Activated naive CD4-positive, alpha-beta T cell treated with anti-CD3 and anti-CD28 coated beads, Interleukin-2, amount 50 U/mL, for 16 hours (primary cell): ENCODE results near the gene CPM.

ENCODE experiments used
- DNase-seq: peaks from one replicate; pipeline ENCODE4 v3.0.0-alpha.2; 2020

Gene CPM

DNA sequence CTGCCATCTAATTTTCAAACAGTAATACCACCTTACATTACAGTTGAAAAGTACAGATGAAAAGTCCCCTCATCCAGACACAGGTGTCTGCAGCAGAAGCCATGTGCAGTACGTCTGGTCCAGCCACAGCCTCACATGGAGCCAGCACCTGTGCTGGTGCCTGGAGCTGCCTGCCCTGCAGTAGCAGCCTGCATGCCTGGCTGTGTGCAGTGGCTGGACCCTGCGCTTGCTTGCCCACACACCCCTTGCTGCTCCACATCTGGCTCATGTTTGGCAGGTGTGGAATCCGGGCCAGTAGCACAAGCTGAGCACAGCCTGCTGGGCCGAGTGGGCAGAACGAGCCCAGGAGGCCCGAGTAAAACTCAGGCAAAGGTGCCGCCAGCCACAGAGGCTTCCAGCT is 21.8 kb upstream of the CPM start:
- DNase-seq = no peak

DNA sequence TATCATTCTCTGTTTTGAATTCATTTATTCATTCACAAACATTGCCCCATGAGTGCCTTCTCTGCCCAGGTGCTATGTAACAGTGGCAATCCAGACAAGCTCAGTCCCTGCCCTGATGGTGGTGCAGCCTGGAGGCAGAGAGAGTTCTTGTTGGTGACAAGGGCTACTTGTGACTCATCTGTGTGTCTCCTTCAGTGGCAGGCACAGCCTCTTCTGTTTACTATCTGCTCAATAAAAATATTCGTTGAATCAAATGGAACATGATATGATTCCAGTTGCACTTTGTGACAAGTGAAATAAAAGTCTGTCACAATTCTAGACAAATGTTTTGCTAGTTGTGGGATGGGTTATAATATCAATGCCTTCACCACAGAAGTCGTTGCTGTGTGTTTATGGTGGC is 20.6 kb upstream of the CPM start:
- DNase-seq = no peak

DNA sequence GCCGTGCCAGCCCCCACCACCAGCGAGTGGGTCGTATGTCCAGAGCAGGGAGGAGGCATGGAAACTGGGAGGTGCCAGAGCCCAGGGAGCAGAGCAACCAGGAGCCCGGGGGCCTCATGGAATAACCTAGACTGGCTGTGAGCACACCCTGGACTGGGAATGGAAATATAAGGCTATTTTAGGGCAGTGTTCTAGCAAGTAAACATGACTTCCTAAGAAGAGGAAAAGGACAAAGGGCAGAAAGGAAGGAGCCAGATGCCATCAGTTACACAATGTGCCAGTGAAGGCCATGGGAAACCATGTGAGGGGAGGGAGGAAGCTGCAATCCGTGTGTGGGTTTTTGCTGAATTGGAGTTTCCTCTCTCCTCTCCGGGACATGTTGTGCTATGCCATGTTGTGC is 18.7 kb upstream of the CPM start:
- no peak for DNase-seq

DNA sequence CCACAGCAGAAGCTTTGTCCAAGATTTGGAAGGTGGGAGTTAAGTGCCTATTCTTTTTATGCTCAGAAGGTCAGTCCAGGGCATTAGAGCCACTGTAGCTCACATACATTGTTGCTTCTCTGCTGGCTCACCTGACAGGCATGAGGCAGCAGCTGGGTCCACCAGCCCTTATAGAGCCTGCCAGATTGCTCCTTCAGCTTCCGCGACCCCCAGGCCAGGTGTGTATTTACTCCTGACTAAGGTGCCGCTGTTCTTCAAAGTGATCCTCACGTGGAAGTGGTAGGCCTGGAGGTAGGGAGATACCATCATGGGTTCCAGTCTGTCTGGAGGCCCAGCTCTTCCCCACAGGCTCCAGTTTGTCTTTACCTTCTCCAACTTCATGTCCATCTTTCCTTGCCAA is 17.5 kb upstream of the CPM start:
- no peak for DNase-seq

DNA sequence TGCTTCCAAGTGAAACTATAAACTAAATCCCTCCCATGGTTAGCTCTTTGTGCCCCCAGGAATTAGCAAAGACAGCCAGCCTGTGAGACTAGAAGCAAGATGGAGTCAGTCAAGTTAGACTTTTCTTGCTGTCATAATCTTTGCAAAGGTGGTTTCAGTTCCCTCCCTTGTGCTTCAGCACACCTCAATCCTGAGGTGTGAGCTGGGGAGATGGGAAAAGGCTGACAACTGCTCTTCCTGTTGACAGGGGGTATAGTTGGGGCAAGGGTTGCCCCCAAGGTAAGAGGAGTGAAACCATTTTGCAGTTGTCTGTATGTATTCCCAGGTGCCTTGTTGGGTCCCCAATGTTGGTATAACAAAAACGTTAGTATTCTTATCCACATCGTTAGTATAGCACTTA is 12.3 kb upstream of the CPM start:
- DNase-seq = no peak

DNA sequence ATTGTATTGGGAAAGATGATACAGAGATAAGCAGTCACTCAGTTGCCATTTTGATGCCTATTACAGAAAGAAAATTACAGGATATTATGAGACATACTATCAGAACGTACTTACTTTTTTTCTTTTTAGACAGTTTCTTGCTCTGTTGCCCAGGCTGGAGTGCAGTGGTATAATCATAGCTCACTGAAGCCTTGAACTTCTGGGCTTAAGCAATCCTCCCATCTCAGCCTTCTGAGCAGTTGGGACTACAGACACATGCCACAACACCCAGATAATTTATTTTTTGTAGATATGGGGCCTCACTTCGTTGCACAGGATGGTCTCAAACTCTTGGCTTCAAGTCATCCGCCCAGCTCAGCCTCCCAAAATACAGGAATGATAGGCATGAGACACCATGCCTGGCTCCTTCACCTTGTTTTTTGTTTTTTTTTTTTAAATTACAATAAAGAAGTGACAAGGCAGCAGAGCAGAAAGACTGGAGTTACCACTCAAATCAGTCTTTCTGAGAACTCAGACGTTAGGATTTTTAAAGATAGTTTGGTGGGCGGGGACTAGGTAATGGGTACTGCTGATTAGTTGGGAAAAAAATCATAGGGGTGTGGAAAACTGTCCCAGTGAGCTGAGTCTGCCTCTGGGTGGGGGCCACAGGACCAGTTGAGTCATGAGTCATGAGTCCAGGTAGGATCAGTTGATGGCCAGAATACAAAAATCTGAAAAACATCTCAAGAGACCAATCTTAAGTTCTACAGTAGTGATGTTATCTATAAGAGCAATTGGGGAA is 11.5 kb upstream of the CPM start:
- DNase-seq = no peak

DNA sequence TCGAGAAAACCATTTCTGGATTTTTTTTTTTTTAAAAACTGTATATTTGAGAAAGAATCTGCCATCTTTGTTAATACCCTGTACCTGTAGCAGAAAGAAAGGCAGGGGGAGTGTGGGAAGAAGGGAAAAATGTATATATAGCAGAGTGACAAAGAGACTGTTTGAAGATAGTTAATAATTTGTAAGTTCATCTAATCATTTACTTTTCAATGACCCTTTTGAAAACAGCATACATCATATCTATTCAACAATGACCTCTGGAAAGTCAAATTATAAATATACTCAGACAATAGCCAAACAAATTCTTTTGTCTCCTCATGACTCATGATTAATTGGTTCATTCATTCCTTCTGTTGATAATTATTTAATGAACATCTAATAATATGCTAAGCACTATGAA is 10.9 kb upstream of the CPM start:
- DNase-seq = no peak

DNA sequence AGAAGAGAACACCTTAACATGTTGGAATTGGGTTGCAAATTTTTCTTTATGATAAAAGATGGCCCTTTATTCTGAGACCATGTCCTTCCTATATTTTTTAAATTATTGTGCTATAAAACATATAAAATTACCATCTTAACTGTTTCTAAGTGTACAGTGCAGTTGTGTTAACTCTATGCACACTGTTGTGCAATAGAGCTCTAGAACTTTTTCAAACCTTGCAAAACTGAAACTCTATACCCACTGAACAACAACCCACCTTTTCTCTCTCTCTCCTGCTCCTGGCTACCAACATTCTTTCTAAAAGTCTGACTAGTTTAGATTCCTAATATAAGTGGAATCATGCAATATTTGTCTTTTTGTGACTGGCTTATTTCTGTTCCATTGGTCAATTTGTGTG is 7.8 kb upstream of the CPM start:
- no peak for DNase-seq

DNA sequence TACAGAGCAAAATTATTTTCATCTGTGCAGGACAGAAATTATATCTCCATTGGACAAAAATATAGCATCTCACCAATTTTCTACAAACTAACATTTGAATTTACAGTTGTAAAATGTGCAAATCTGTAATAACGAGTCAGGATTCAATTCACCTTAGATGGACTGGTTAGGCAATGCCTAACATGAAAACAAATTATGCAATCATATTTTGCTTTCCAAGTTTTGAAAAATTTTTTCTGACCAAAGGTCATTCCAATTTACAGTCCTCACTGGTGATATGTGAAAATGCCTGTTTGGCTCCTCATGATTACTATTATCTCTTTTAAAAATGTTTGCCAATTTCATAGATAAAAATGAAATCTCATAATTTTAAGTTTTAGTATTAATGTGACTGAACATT is 6.5 kb upstream of the CPM start:
- DNase-seq = no peak

DNA sequence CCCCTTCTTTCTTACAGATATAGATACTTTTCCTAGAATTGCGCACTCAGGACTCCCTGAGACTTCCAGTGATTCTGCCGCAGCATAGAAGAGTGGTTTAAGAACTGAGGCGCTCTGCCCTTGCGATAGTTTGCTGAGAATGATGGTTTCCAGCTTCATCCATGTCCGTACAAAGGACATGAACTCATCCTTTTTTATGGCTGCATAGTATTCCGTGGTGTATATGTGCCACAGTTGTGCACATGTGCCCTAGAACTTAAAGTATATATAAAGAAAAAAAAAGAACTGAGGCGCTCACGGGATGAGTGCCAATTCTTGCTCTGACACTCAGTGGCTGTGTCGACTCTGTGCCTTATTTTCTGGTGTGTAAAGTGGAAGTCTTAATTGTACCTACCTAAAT is 1.4 kb upstream of the CPM start:
- no peak for DNase-seq

DNA sequence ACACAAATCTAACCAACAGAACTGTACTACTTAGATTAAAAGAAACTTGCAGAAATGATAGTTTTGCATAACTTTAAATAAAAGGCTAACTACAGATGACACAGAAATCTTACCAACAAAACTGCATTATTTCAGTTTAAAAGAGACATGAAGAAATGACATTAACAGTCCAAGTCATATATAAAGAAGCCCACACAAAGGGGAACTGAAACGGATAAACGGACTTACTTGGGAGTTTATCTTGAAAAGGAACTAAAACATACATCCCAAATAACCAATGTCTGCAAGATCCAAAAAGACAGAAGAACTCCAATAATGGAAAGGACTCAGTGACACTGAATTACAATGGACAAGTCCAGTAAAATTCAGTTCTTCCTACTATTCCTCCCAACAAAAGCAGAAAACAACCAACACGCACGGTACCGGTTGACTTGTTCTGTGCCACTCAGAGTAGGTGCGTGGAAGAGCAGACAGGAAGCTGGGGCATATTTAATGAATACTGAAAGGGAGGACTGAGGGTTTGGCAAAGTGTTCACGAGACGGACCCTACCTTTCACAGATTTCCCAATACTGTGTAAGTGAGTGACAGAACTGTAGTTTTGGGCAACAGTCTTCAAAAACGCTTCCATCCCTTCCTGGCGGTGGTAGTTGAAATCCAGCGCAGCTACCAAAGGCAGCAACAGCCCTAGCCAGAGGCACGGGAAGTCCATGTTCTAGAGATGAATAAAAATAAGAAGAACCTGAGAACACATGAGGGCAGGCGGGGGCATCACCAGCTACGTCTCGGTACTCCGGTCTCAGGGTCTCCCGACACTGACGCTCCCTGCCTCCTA is 627 bp downstream of the CPM start:
- no peak for DNase-seq

DNA sequence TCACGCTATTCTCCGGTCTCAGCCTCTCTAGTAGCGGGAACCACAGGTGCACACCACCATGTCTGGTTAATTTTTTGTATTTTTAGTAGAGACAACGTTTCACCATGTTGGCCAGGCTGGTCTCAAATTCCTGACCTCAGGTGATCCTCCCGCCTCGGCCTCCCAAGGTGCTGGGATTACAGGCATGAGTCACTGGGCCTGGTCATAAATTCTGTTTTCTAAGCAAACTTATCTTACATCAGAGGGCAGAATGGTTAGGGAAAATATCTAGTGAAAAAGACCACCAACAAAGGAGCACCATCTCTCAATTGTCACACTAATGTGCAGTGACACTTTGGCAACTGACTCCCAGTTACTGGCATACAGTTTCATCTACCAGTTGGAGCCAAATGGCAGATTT is 2.8 kb downstream of the CPM start:
- no peak for DNase-seq

DNA sequence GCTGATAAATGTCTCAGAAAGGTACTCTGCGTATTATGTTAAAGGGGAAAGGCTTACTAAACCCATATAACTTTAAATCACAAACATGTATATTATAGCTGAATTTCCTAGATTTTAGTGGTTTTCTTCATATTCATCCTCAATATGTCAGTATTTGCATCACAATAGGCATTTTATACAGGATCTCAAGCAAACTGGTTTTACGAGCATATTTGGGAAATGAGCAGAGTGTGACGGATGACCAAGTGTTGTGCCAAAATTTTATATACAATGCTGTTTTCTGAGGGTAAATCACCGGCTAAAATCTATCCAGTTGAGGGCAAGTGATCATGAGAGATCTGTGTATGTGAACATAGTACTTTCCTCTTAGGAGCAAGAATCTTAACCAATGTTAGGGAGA is 8.4 kb downstream of the CPM start:
- no peak for DNase-seq

DNA sequence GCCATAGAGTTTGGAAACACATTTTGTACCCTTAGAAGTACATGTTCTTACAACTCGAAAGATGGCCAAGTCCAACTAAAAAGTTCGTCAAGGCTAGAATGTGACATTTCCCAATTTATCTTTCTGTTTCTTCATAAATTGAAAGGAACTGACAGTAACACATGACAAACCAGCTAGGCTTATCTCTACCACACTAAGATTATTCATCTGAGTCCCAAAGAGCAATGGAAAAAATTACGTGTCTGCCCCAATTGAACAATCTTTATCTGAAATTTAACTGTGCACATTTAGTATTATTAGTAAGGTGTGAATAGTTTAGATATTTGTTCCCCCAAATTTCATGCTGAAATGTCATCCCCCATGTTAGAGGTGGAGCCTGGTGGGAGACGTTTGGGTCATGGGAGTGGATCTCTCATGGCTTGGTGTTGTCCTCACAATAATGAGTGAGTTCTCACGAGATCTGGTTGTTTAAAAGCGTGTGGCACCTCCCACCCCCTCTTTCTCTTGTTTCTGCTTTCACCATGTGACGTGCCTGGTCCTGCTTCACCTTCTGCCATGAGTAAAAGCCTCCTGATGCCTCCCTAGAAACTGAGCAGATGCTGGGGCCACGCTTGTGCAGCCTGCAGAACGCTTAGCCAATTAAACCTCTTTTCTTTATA is 13.3 kb downstream of the CPM start:
- no peak for DNase-seq

DNA sequence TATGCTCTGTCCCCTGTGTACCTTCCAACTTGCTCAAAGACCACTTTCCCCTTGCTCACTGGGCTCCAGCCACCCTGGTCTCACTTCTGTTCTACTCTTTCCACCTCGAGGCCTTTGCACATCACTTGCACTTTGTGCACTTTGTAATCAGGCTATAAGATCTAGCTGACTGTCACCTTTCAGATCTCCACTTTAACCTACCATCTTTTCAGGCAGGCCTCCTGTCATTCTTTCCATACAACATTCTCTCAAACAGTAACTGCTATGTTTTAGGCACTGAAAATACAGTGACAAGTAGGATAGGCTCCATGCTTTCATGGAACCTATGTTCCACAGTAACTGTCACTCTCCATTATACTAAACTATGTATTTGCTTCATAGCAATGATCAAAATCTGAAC is 14.0 kb downstream of the CPM start:
- no peak for DNase-seq

DNA sequence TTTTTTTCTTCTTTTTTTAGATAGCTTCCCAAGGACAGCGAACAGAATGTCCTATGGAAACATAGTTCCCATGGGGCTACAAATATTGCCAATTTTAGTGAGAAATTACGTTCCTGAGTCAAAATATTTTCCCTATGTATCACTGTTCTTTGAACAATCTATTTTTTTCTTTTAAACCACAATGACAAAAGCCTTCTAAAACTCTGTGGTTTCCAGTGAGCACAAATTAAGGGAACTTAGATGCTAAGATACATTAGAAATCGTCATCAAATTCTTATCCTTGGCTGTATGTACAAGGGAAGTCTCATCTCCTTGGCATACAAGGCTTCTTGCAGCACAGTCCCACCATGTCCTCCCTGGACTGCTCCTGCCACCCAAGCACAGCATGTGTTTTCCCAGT is 17.9 kb downstream of the CPM start:
- no peak for DNase-seq

DNA sequence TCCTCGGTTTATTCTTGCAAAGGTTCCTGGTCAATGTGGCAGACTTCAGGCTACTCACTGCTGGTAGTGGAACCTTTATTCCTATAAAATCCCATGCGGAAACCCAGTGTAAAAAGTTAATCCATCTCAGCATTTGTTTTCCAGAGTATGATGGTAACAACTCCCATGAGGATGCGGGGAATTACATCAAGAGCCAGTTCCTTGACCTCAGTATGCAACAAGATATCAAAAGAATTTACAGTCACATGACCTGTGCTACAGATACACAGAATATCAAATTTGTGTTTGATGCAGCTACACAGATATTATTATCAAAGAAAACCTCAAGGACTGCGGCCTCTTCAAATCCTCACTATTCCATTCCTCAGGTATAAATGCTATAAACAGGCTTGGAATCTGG is 19.3 kb downstream of the CPM start:
- no peak for DNase-seq

DNA sequence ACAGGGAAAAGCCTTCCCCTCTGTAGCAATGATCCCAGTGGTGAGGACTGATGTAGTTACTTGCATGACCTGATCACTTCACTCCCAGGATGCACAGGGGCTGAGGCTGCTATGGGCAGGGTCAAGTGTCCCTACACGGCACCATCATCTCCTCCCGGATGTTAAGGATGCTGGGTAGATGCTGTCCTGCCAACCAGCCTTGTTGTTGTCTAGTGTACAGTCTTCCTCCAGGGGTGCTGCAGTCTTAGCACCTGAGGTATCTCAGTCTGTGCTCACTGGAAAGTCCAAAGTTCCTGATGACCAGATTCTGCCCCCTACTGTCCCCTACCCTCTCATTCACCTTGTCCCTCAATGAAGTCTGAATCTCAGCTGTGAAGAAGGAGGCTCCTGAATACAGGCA is 20.1 kb downstream of the CPM start:
- no peak for DNase-seq

DNA sequence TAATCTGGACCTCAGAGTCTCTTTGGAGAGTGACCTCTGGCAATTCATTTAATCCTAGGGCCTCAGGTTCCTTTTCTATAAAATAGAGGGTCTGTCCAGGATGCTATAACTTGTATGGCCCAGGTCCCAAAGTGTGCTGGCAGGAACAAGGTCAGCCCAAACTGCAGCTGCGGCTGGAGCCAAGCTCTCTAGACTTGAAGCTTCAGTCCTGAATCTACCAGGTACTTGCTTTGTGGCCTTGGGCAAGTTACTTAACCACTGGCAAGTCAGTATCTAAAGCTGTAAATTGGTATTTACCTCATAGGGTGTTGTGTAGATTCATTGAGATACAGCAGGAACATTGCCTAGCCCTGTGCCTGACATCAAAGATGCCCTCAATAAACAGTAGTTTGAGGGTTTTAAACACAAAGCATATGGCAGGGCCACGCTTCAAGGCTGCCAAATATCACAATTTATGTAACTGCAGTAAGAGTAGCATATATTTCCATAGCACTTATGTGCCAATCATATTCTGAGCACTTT is 21.7 kb downstream of the CPM start:
- no peak for DNase-seq

DNA sequence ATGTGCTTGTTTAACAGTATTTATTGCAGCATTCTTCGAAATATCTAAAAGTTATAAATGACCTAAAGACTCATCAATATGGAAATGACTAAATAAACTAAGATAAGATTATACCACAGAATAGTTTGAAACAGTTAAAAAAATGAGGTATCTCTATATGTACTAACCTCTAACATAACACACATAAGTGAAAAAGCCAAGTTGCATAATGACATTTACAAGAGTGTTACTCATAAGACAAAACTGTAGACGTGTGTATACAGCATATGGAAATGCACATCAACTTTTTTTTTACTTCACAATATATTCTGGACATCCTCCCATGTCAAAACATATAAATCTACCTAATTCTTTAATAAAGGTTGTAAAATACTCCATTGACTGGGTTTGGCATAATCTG is 22.8 kb downstream of the CPM start:
- DNase-seq = no peak

DNA sequence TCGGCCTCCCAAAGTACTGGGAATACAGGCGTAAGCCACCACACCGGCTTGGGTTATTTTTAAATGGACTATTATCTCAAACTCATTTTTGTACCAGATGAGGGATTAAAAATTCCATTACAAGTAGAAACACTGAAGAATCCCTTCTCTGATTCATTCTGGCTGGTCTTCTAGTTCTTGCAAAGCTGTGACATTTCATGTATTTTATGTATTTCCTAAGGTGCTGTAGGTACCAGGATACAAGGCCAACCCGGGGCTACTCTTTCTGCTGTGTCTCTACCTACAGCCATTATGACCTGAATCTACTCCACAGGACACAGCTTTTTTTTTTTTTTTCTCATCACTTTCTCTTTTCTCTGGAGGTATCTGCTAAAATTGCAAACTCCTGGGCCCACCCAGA is 24.9 kb downstream of the CPM start:
- DNase-seq = no peak

DNA sequence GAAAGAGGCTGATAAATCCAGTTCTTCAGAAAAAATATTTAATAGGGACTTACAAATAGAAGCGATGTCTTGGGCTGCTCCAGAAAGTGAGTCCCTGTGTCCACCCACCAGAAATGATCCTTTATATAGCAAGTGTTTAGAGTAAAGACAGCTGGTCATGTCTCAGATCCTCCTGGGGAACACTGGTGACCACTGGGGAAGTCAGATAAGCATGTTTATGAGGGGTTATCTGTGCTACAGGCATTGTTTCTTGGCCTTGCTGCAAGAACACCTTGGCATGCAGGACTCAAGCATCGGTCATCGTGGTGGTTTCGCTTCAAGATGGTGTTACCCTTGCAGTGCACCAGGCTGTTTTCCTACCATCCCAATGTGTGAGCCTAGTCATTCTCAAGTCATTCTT is 27.2 kb downstream of the CPM start:
- no peak for DNase-seq

DNA sequence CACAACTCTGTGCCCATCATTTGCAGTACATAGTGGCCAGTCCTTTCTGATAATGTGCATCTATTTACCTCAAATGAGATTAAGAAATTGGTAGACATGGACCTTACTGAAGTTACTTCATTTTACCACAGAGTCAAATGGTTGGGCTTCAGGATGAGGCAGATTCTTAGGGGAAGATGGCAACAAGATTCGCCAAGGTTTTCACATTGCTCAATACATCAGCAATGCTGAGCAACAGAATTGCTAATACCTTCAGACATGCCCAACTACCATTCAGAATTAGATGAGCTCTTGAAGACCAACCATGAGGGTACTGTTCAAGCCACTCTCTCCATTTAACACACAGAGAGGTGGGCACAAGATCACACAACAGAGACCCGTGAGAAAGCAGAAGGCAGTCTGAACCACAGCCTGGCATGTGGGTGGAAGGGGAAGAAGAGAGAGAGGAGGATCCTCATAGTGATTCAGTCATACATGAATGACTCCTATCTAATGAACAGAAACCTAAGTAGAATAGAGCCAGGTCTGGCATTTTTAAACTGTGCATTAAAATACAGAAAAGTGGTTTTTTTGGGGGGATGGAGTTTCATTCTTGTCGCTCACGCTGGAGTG is 28.5 kb downstream of the CPM start:
- no peak for DNase-seq

DNA sequence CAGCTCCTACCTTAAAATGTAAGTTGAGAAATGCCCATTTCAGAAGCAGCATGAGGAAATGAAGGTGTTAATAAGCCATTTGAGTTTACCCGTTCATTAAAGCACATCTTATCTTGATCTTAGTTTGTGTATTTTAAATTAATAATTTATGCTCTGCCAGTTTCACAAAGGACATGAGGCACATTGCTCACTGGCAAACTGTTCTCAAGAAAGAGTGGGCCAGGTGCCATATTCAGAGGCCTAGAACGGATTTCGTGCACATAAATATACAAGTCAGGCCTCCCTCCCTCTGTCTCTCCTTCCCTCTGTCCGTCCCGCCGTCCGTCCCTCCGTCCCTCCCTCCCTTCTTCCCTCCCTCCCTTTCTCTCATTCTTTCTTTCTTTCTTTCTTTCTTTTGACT is 29.5 kb downstream of the CPM start:
- DNase-seq = no peak
